B cell (primary cell): Measurements from ENCODE around the gene SF3B6. TPM values are rescaled to one million over a fixed set of nuclear protein-coding genes. Genes with fewer than 3 reads are reported as not detected.

Source experiments
- ATAC-seq: fragments of 200-7000 bp; cut with Tn5 transposase; one replicate; pipeline ENCODE4 v1.10.0; 2021; ENCODE audit warnings: low read depth, mild to moderate bottlenecking, moderate number of reproducible peaks, moderate library complexity
- CTCF ChIA-PET: fragments of 350-600 bp; sonication (Branson Sonifier 250); formaldehyde crosslinking; loops from one replicate; lab custom pipeline; 2021; ENCODE audit warnings: antibody characterized with exemption, inconsistent platforms; lab: Charles Lee
- POLR2A ChIA-PET: fragments of 350-600 bp; sonication (Branson Sonifier 250); formaldehyde crosslinking; loops from one replicate; lab custom pipeline; 2021; ENCODE audit warnings: antibody characterized with exemption; lab: Charles Lee
- DNase-seq: peaks from one replicate; pipeline ENCODE4 v3.0.0; 2013
- H2AFZ ChIP-seq: 2 replicates; pipeline ENCODE4 v1.6.1; 2012; ENCODE audit warnings: mild to moderate bottlenecking, low read depth, low read length; ENCODE audit not compliant: insufficient read depth, poor library complexity, severe bottlenecking
- H3K27ac ChIP-seq, 2 donors: 1 replicate in 1 of 2; 2 replicates in 1 of 2; pipeline ENCODE4 v1.5.1; 2012 to 2013; ENCODE audit warnings: low read length in 2 of 2, mild to moderate bottlenecking in 2 of 2, moderate library complexity in 1 of 2
- H3K27me3 ChIP-seq, 4 experiments: fragments of 200-600 bp in 1 of 4; sonication (generic) in 1 of 4; replicated peaks in 1 of 4; 1 replicate in 2 of 4; 2 replicates in 2 of 4; pipeline versions ENCODE4 v1.6.1 to v1.7.0; 2013 to 2016; ENCODE audit warnings: low read length in 3 of 4, mild to moderate bottlenecking in 2 of 4, mixed read lengths in 1 of 4, moderate library complexity in 1 of 4; ENCODE audit not compliant: insufficient read depth in 4 of 4, control insufficient read depth in 3 of 4; ENCODE audit errors: control extremely low read depth in 1 of 4
- H3K36me3 ChIP-seq, 2 experiments: replicated peaks in 1 of 2; 1 replicate in 1 of 2; 2 replicates in 1 of 2; pipeline versions ENCODE4 v1.6.1 to v1.7.1; 2013; ENCODE audit warnings: low read length in 1 of 2; ENCODE audit not compliant: insufficient read depth in 2 of 2, control insufficient read depth in 1 of 2; ENCODE audit errors: control extremely low read depth in 1 of 2, extremely low read depth in 1 of 2
- H3K4me1 ChIP-seq, 2 donors: fragments of 200-600 bp in 1 of 2; sonication (generic) in 1 of 2; 1 replicate in 1 of 2; 2 replicates in 1 of 2; pipeline versions ENCODE4 v1.5.1 to v1.6.1; 2013 to 2017; ENCODE audit warnings: low read length in 2 of 2; ENCODE audit not compliant: control insufficient read depth in 2 of 2, insufficient read depth in 2 of 2
- H3K4me2 ChIP-seq: replicated peaks from 2 replicates; pipeline ENCODE3; 2012; ENCODE audit warnings: mild to moderate bottlenecking, low read depth, low read length; ENCODE audit not compliant: poor library complexity, severe bottlenecking
- H3K4me3 ChIP-seq, 5 experiments: fragments of 200-600 bp in 1 of 5; sonication (generic) in 1 of 5; 1 replicate in 3 of 5; 2 replicates in 2 of 5; pipeline versions ENCODE4 v1.5.1 to v1.7.0; 2011 to 2016; ENCODE audit warnings: low read length in 4 of 5, mild to moderate bottlenecking in 4 of 5, low read depth in 2 of 5, control low read depth in 1 of 5, moderate library complexity in 1 of 5; ENCODE audit not compliant: insufficient read depth in 1 of 5; ENCODE audit errors: control extremely low read depth in 1 of 5, extremely low read depth in 1 of 5
- H3K79me2 ChIP-seq: fragments of 200-600 bp; sonication (generic); one replicate; pipeline ENCODE4 v1.6.0; 2016; ENCODE audit warnings: low read length; ENCODE audit not compliant: control insufficient read depth, insufficient read depth
- H3K9ac ChIP-seq: fragments of 200-600 bp; sonication (generic); 2 replicates; pipeline ENCODE4 v1.6.1; 2017; ENCODE audit warnings: mild to moderate bottlenecking, low read length, moderate library complexity
- H3K9me3 ChIP-seq, 3 donors: one replicate each; pipeline versions ENCODE4 v1.6.1 to v1.7.1; 2013; ENCODE audit warnings: low read length in 2 of 3; ENCODE audit not compliant: control insufficient read depth in 2 of 3, insufficient read depth in 1 of 3; ENCODE audit errors: control extremely low read depth in 1 of 3
- H4K20me1 ChIP-seq: 2 replicates; pipeline ENCODE4 v1.6.0; 2012; ENCODE audit warnings: mild to moderate bottlenecking, low read length; ENCODE audit not compliant: insufficient read depth, control insufficient read depth, poor library complexity, severe bottlenecking
- H3K27ac Mint-ChIP-seq: one replicate; pipeline ENCODE4 v1.8.0; 2021; ENCODE audit warnings: mixed read lengths
- H3K27me3 Mint-ChIP-seq: one replicate; pipeline ENCODE4 v1.8.0; 2021; ENCODE audit warnings: mixed read lengths
- H3K4me1 Mint-ChIP-seq: one replicate; pipeline ENCODE4 v1.8.0; 2021; ENCODE audit warnings: mixed read lengths
- H3K4me3 Mint-ChIP-seq: one replicate; pipeline ENCODE4 v1.8.0; 2021; ENCODE audit warnings: mixed read lengths
- H3K9me3 Mint-ChIP-seq: one replicate; pipeline ENCODE4 v1.8.0; 2022; ENCODE audit warnings: mixed read lengths; ENCODE audit not compliant: insufficient read depth
- CTCF ChIP-seq: fragments of 200-600 bp; IDR thresholded peaks from one replicate; pipeline ENCODE4 v1.8.0; 2022; ENCODE audit warnings: antibody characterized with exemption, mild to moderate bottlenecking
- EZH2 ChIP-seq: IDR thresholded peaks from 2 replicates; pipeline ENCODE4 v1.6.1; 2012; ENCODE audit warnings: borderline replicate concordance, low read depth, mild to moderate bottlenecking, moderate library complexity, low read length; ENCODE audit not compliant: insufficient read depth, poor library complexity, severe bottlenecking
- WGBS: methylation state at CpG from one replicate; pipeline ENCODE4 v1.1.5; 2013; ENCODE audit warnings: missing lambda C conversion rate; ENCODE audit not compliant: insufficient coverage; 5-methylcytosine and 5-hydroxymethylcytosine counted together
- intact Hi-C: fragments of 100-400 bp; cut with micrococcal nuclease; formaldehyde crosslinking; loops from one replicate; pipeline ENCODE4 v1.10.0; 2022
- polyA plus RNA-seq: library from polyadenylated mRNA; depleted of rRNA; stranded (reverse); fragments of >200 nt; gene quantifications from 2 replicates; pipeline ENCODE4 v1.2.3, GENCODE V29; 2012
- total RNA-seq, 2 donors: library from RNA; stranded (reverse); fragments of 120-200 nt in 1 of 2; gene quantifications; 1 replicate in 1 of 2; 2 replicates in 1 of 2; pipeline versions ENCODE4 v1.2.3 to v1.2.4, GENCODE V29; 2013 to 2022

The SF3B6 gene
- total and polyA plus RNA-seq, 2 donors (not counting 1 experiment from before 2014, with no cell fraction given): 47.2 to 48.4 TPM

- TF ChIP-seq EZH2 (no peak), CTCF (no peak)
Measured at GRCh38 chr2:24121066-24121465, 44.9 kb upstream of the SF3B6 start.

GRCh38 chr2:24117902-24118301 lies 41.8 kb upstream of the SF3B6 start:
- Mint-ChIP-seq H3K4me1 (peaks cover 5% of the 10 kb centered on the region), H3K27me3 (no peaks in the 10 kb centered on the region), H3K27ac (no peak overlapping the region), H3K4me3 (no peak overlapping the region), H3K9me3 (no peaks in the 10 kb centered on the region)
- ChIA-PET POLR2A (interaction anchor here (0.9 kb wide), 1 partner anchor 13 kb away, joined by 3 read pairs; no protein-coding TSS in a partner anchor), CTCF (no interaction called here)
- Histone ChIP-seq H3K9ac (no peak overlapping the region), H3K79me2 (no peaks in the 10 kb centered on the region), H3K27me3 (no peaks in the 10 kb centered on the region), H3K4me1 (peaks cover 0 to 8% of the 10 kb centered on the region in 2 donors), H4K20me1 (no peaks in the 10 kb centered on the region), H3K9me3 (no peaks in the 10 kb centered on the region), H3K4me2 (no peak overlapping the region), H3K27ac (no peak overlapping the region), H3K4me3 (no peak overlapping the region), H2AFZ (no peak overlapping the region), H3K36me3 (peaks cover 0 to 2% of the 10 kb centered on the region in 2 experiments)
- no peak for ATAC-seq
- no CpG with 5 or more reads among the region's 1 CpG for WGBS
- intact Hi-C loops: no loop called here
- no peak for DNase-seq
- TF ChIP-seq EZH2 (no peak), CTCF (no peak)

More at GRCh38 chr2:24121066-24121465, 44.9 kb upstream of the SF3B6 start:
- no peak overlapping the region for H3K9ac ChIP-seq
- H3K27me3 ChIP-seq: no peaks in the 10 kb centered on the region
- no peaks in the 10 kb centered on the region for H3K27me3 Mint-ChIP-seq
- no peak overlapping the region for H2AFZ ChIP-seq
- peaks cover 5 to 18% of the 10 kb centered on the region in 2 donors for H3K4me1 ChIP-seq
- H3K9me3 Mint-ChIP-seq: no peaks in the 10 kb centered on the region
- ChIA-PET POLR2A (no interaction called here), CTCF (interaction anchor here (1.4 kb wide), 1 partner anchor 38 kb away, joined by 3 read pairs; no protein-coding TSS in a partner anchor)
- no peak overlapping the region for H3K27ac Mint-ChIP-seq
- no peak overlapping the region for H3K4me3 ChIP-seq
- no peak overlapping the region for H3K4me2 ChIP-seq
- DNase-seq: no peak
- no peak overlapping the region for H3K4me3 Mint-ChIP-seq
- WGBS: 100% methylated on average over 2 of the region's 5 CpGs
- intact Hi-C loops: no loop called here
- no peaks in the 10 kb centered on the region for H4K20me1 ChIP-seq
- no peak for ATAC-seq
- peaks cover 20% of the 10 kb centered on the region for H3K4me1 Mint-ChIP-seq
- H3K9me3 ChIP-seq: no peaks in the 10 kb centered on the region
- H3K27ac ChIP-seq: no peak overlapping the region
- no peaks in the 10 kb centered on the region for H3K36me3 ChIP-seq
- H3K79me2 ChIP-seq: no peaks in the 10 kb centered on the region
